GM18505 (cell line): ENCODE data around the gene GC.
"Not testable (repeated sequence)": the region's sequence is repeated elsewhere in the genome, so short reads cannot be mapped to it uniquely, and the experiment has no call there.

Experiments used
- ATAC-seq: cut with Tn5 transposase; IDR thresholded peaks from one replicate; pipeline ENCODE4 v1.9.1; 2021; ENCODE audit not compliant: unreplicated experiment
- POLR2A ChIP-seq: IDR thresholded peaks from 4 replicates; pipeline ENCODE4 v1.6.1; 2011; ENCODE audit warnings: borderline replicate concordance; ENCODE audit not compliant: insufficient read depth, insufficient read length; ENCODE audit errors: extremely low read depth

GC gene

GRCh38 chr4:71784569-71785197 lies 804 bp upstream of the GC start:
- TF ChIP-seq POLR2A = no peak
- ATAC-seq = no peak

DNA sequence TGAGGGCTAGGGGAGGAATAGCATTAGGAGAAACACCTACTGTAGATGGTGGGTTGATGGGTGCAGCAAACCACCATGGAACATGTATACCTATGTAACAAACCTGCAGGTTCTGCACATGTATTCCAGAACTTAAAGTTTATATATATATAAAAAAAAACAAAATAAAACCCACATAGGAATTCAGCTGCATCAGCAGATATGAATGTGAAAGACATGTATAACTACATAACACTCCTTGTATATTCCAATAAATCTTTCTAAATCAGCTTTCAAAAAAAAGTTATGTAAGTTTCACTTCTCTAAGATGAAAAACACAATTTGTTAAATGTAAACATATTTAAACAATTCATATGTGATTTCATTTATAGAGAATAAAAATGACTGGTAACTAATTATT lies 6.0 kb downstream of the GC start:
- ATAC-seq = no peak
- TF ChIP-seq POLR2A = no peak

GRCh38 chr4:71775449-71775848 lies 8.4 kb downstream of the GC start:
- no peak for ATAC-seq
- TF ChIP-seq POLR2A = no peak

GRCh38 chr4:71774136-71774535 lies 9.7 kb downstream of the GC start:
- no peak for TF ChIP-seq POLR2A
- no peak for ATAC-seq

- TF ChIP-seq POLR2A = no peak
Measured at GRCh38 chr4:71773004-71773403, 10.9 kb downstream of the GC start.

DNA sequence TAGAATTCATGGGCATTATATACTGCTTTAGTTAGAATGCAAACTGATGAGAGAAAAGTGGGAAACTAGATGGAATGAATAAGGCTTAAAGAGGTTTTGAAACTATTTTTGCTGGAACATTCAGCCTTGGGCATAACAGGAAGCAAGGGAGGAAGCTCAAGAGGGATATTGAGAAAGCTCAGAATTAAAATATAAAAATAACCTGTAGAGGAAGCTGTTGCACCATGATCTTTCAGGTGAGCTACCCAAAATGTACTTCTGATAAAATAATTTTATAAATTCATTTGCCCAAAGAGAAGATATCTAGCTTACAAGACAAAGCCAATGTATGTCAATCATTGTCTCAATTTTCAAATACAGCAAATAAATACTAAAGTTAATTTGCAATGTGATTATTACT lies 11.3 kb downstream of the GC start:
- no peak for TF ChIP-seq POLR2A
- ATAC-seq = no peak

More at GRCh38 chr4:71773004-71773403, 10.9 kb downstream of the GC start:
- ATAC-seq = no peak

GRCh38 chr4:71771613-71772012 lies 12.3 kb downstream of the GC start:
- TF ChIP-seq POLR2A = no peak
- no peak for ATAC-seq

DNA sequence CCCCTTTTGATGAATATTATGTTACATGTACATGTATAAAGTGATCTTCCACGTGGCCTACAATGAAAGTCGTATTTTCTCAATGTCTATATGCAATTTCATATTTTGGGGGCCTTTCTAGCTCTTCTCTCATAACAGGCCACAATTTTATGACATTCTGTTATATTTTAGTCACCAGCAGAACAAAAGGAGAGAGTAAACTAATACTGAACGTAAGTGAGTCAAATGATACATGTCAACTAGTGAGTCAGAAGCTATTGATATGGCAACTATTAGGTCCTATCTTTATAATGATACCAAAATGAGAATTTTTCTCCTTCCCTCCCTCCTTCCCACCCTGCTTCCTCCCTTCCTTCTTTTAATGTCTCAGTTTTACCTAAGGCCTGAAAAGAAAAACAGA lies 14.4 kb downstream of the GC start:
- no peak for ATAC-seq
- TF ChIP-seq POLR2A = no peak

DNA sequence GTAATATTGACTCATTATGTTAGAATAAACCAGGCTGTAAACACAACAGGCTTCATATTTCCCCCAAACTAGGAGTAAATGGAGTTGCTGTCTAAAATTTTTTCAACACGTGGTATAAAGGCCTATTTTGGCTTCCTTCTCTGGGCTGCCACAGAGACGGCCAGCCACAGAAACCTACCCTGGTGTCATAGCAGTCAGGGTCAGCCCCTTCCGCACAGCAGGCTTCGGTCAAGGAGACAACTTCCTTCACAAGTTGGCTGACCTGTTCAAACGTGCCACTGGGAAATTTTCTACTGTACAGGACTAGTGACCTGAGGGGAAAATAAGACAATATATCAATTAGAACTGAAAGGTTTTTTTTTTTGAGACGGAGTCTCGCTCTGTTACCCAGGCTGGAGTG lies 15.8 kb downstream of the GC start:
- ATAC-seq = no peak
- TF ChIP-seq POLR2A = no peak

GRCh38 chr4:71765821-71766383 lies 18.0 kb downstream of the GC start:
- ATAC-seq = no peak
- TF ChIP-seq POLR2A = no peak

DNA sequence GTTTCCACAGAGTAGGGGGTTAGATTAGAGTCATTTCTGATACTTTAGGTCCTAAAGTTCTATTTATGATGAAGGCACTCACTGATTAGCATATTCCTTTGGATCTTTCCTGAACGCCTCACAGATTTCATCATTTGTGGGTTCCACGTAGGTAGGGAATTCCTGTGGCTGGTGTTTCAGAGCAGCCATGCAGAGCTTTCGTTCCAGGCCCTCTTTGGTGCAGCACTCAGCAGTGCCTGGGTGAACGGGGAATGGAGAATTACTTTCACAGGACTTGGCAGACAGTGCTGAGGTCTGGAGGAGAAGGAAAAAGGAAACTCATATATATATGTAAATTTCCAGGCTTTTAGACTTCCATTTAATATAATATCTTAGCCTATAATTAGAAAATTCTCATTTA lies 18.5 kb downstream of the GC start:
- TF ChIP-seq POLR2A = no peak
- ATAC-seq = no peak

- TF ChIP-seq POLR2A = no peak
- ATAC-seq = no peak
Measured at GRCh38 chr4:71752383-71753042, 31.4 kb downstream of the GC start.

DNA sequence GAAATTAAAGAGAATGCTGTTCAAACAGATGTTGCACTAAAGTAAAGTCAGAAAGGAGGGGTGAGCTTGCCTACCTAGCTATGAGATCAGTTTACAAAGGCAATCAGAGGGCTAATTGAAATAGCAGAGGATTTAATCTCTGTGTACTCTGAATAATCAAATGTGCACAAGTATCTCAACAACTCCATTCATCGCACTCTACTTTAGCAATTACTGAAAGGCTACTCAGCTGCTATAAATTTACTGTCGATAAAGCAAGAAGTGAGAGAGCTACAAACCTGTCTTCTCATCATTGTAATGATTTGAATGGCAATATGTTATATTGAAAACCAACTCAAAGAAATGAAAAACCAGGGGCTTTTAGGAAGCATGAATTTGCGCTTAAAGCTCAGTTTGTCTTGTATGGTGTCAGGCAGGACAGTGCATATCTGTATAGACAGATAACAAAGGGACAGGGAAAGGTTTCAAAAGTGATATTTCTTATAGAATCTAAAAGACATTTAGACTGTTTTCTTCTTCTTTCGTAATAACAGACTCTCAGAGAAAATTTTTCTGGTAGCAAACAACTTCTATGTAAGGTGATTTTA lies 34.8 kb downstream of the GC start:
- TF ChIP-seq POLR2A = no peak
- ATAC-seq = no peak

GRCh38 chr4:71746379-71746778 lies 37.5 kb downstream of the GC start:
- TF ChIP-seq POLR2A = no peak
- no peak for ATAC-seq

- ATAC-seq = not testable (repeated sequence)
Measured at GRCh38 chr4:71738782-71739181, 45.1 kb downstream of the GC start.

DNA sequence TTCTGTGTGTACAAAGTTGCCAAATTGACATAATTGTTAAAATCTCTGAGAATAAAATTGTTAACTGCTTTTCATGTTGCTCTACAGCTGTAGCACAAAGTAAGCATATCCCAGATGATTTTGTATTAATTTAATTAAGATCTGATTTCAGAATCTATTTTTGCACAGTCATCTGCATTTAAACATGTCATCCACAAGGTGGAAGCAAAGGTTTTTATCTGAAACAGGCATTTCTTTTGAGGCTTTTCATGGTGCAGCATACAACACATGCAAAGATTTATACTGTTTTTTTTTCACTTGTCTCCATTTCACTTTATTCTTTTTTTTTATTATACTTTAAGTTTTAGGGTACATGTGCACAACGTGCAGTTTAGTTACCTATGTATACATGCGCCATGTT lies 51.2 kb downstream of the GC start:
- ATAC-seq = no peak
- no peak for TF ChIP-seq POLR2A
